HepG2 (cell line): ENCODE data around the gene SYNE3. TPM values are rescaled to one million over a fixed set of nuclear protein-coding genes. Genes with fewer than 3 reads are reported as not detected.
A peak's percentile ranks its signal among the peaks of the same experiment; 100 is the strongest.

Experiments
- BCL6 ChIP-seq: IDR thresholded peaks from 2 replicates; pipeline ENCODE4 v1.6.1; 2016; ENCODE audit warnings: missing genetic modification reagents, missing compliant biosample characterization
- DNMT3B ChIP-seq: conservative IDR thresholded peaks from 2 replicates; pipeline ENCODE4 v1.6.1; 2016; ENCODE audit warnings: missing biosample characterization, control low read depth
- ETS1 ChIP-seq: sonication (generic); formaldehyde crosslinking; IDR thresholded peaks from 2 replicates; pipeline ENCODE4 v1.4.0; 2020; ENCODE audit warnings: missing genetic modification reagents
- FOXK2 ChIP-seq: fragments of 450-650 bp; IDR thresholded peaks from 2 replicates; pipeline ENCODE4 v1.6.1; 2016
- GATA4 ChIP-seq: sonication (generic); IDR thresholded peaks from 2 replicates; pipeline ENCODE4 v1.6.1; 2016; ENCODE audit warnings: antibody characterized with exemption, low read depth, borderline replicate concordance
- HNF4A ChIP-seq: sonication (generic); formaldehyde crosslinking; IDR thresholded peaks from 2 replicates; pipeline ENCODE4 v1.4.0; 2020; ENCODE audit warnings: missing genetic modification reagents
- HOXA3 ChIP-seq: sonication (generic); formaldehyde crosslinking; IDR thresholded peaks from 2 replicates; pipeline ENCODE4 v1.5.0; 2020; ENCODE audit warnings: missing genetic modification reagents
- HOXA9 ChIP-seq: sonication (generic); formaldehyde crosslinking; IDR thresholded peaks from 2 replicates; pipeline ENCODE4 v1.8.1; 2022; ENCODE audit warnings: missing genetic modification reagents, mild to moderate bottlenecking, moderate library complexity, borderline replicate concordance
- LCORL ChIP-seq, 2 experiments: fragments of 450-650 bp in 1 of 2; sonication (generic) in 1 of 2; formaldehyde crosslinking in 1 of 2; IDR thresholded peaks; 2 replicates each; pipeline versions ENCODE4 v1.5.0 to v1.6.1; 2017 to 2020; ENCODE audit warnings: antibody characterized with exemption in 1 of 2, missing genetic modification reagents in 1 of 2
- MYNN ChIP-seq: sonication (generic); formaldehyde crosslinking; IDR thresholded peaks from 2 replicates; pipeline ENCODE4 v1.4.0; 2020; ENCODE audit warnings: mild to moderate bottlenecking, low read depth, missing genetic modification reagents
- NPAS2 ChIP-seq: sonication (generic); formaldehyde crosslinking; IDR thresholded peaks from 2 replicates; pipeline ENCODE4 v1.8.0; 2022; ENCODE audit warnings: mild to moderate bottlenecking, missing genetic modification reagents, borderline replicate concordance
- RAD51 ChIP-seq: fragments of 450-650 bp; IDR thresholded peaks from 2 replicates; pipeline ENCODE4 v1.6.1; 2016; ENCODE audit warnings: borderline replicate concordance
- RERE ChIP-seq: IDR thresholded peaks from 2 replicates; pipeline ENCODE4 v1.6.1; 2016; ENCODE audit warnings: low read depth, missing genetic modification reagents, missing compliant biosample characterization
- SIN3A ChIP-seq: IDR thresholded peaks from 2 replicates; pipeline ENCODE4 v1.6.1; 2011; ENCODE audit warnings: low read depth, mild to moderate bottlenecking, control low read depth, low read length, borderline replicate concordance
- SMC3 ChIP-seq: IDR thresholded peaks from 2 replicates; pipeline ENCODE4 v1.6.1; 2011; ENCODE audit warnings: low read length, improper control_type of control experiment
- THAP11 ChIP-seq: IDR thresholded peaks from 2 replicates; pipeline ENCODE4 v1.6.1; 2016; ENCODE audit warnings: missing biosample characterization, missing genetic modification reagents
- ZBTB2 ChIP-seq: sonication (generic); formaldehyde crosslinking; IDR thresholded peaks from 2 replicates; pipeline ENCODE4 v1.8.0; 2022; ENCODE audit warnings: low read depth, missing genetic modification reagents
- ZNF317 ChIP-seq: sonication (generic); formaldehyde crosslinking; IDR thresholded peaks from 2 replicates; pipeline ENCODE4 v1.5.0; 2020; ENCODE audit warnings: mild to moderate bottlenecking, missing genetic modification reagents
- polyA plus RNA-seq, 8 experiments: library from polyadenylated mRNA; depleted of rRNA in 3 of 8; stranded (reverse) in 7 of 8; unstranded in 1 of 8; fragments of >200 nt; fragmentation: Illumina TruSeq in 4 of 8; extraction: Trizol in 4 of 8; gene quantifications; 2 replicates each; pipeline versions ENCODE4 v1.2.1 to v1.2.3, GENCODE V29; 2011 to 2016; ENCODE audit warnings: low read depth in 4 of 8, missing spikeins in 1 of 8, mixed read lengths in 1 of 8; ENCODE audit not compliant: insufficient read depth in 1 of 8
- total RNA-seq, 5 experiments: library from RNA; depleted of rRNA; stranded (reverse); fragments of >200 nt; fragmentation: Illumina TruSeq; extraction: Trizol; gene quantifications; 2 replicates each; pipeline ENCODE4 v1.2.3, GENCODE V29; 2016; ENCODE audit warnings: low read depth in 1 of 5

SYNE3 gene
- total and polyA plus RNA-seq, 2 of the 13 experiments (the other 11 are each of a cell fraction or from before 2014, with no cell fraction given), result 7.8 to 8.0 TPM

GRCh38 chr14:95537298-95538089 is 21.0 kb upstream of the SYNE3 start (continued):
- TF ChIP-seq THAP11 (CRISPR knock-in tag), result peak; percentile 54
- TF ChIP-seq SIN3A, result 0 out of 2 replicates have a peak, but pooled peaks have one; percentile 20
- peak; percentile 70 for TF ChIP-seq LCORL (IDR thresholded peaks at IDR 0.05)
- TF ChIP-seq LCORL (CRISPR knock-in tag; IDR thresholded peaks at IDR 0.05), result peak; percentile 93
- no peak for TF ChIP-seq RAD51
- TF ChIP-seq GATA4, result no peak
- TF ChIP-seq ZBTB2 (CRISPR knock-in tag), result 0 out of 2 replicates have a peak, but pooled peaks have one; percentile 39
- peak; percentile 64 for TF ChIP-seq ZNF317 (CRISPR knock-in tag)
- TF ChIP-seq HOXA3 (CRISPR knock-in tag), result peak; percentile 71
- no peak for TF ChIP-seq ETS1 (CRISPR knock-in tag)
- TF ChIP-seq HNF4A (CRISPR knock-in tag), result peak; percentile 82
- TF ChIP-seq BCL6 (CRISPR knock-in tag), result peak; percentile 90
- TF ChIP-seq MYNN (CRISPR knock-in tag), result no peak
- TF ChIP-seq SMC3, result peak; percentile 37; the same call in 1 of the 2 replicates
- peak; percentile 55; the same call in 1 of the 2 replicates for TF ChIP-seq HOXA9 (CRISPR knock-in tag)
- peak; percentile 68 for TF ChIP-seq RERE (CRISPR knock-in tag)
- TF ChIP-seq FOXK2, result peak; percentile 37; the same call in 1 of the 2 replicates
- TF ChIP-seq NPAS2 (CRISPR knock-in tag), result no peak
- TF ChIP-seq DNMT3B, result no peak
